IPS-18c (cell line): ENCODE results near the gene CNKSR3.

Experiments
- H3K4me3 ChIP-seq: 2 replicates; pipeline ENCODE4 v1.7.0; 2013; ENCODE audit warnings: low read depth, mild to moderate bottlenecking, low read length, moderate library complexity; ENCODE audit not compliant: insufficient read depth
- H3K9me3 ChIP-seq: one replicate; pipeline ENCODE4 v1.6.1; 2013; ENCODE audit warnings: mild to moderate bottlenecking, low read length, moderate library complexity; ENCODE audit not compliant: control insufficient read depth, insufficient read depth

The CNKSR3 gene

DNA sequence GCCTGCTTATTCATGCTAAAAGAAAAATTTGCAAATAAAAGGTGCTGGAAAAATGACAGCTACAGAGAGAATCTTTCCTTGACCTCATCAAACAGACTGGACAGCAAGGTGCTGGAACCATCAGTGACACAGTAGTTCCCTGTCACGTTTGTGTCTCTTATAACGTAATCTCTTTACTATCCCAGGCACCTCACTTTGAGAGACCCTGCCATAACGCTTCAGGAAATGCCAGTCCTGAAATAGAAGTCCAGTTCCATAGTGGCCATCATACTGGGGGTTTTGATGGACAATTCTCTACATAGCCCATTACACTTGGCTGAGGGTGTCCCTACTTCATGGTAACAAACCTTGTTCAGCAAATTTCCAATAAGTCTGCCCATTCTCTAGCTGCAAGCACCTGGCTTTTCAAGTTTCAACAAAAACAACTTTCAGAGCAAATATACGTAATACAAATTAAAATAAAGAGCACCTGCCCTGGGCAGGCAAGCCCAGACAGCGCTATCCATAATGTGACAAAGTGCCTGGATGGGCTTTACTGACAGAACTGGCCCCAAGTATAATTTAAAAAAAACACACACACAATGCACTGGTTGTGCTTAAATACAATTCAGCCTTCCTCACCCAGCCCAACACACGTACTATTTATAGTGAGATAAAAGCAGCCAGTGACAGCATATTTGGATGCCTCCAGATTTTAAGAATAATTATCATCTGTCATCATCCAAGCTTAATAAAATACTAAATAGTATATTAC, 38.7 kb downstream of the CNKSR3 start:
- Histone ChIP-seq H3K9me3 (no peaks in the 10 kb centered on the region), H3K4me3 (no peak overlapping the region)

DNA sequence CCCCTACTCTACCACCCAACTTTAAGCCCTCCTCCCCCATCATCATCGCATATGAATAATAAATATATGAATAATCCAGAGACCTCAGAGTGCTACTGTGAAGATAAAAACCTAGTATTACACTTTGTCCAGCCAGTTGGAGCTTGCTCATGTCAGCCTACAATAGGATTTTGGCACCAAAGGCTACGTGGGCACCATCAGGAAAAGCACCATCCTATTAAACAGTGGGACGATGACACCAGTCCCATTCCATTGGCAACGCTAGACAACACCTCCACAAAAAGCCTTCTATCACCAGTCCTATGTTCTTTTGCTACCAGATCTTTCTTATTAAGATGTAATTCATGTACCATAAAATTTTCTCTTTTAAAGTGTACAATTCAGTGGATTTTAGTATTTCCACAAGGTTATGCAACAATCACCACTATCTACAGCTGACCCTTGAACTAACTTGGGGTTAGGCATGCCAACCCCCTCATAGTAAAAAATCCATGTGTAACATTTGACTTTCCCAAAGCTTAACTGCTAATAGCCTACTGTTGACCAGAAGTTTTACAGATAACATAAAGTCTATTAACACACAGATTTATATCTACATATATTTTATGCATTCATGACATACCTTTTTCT, 41.1 kb downstream of the CNKSR3 start:
- Histone ChIP-seq H3K9me3 (no peaks in the 10 kb centered on the region), H3K4me3 (no peak overlapping the region)

DNA sequence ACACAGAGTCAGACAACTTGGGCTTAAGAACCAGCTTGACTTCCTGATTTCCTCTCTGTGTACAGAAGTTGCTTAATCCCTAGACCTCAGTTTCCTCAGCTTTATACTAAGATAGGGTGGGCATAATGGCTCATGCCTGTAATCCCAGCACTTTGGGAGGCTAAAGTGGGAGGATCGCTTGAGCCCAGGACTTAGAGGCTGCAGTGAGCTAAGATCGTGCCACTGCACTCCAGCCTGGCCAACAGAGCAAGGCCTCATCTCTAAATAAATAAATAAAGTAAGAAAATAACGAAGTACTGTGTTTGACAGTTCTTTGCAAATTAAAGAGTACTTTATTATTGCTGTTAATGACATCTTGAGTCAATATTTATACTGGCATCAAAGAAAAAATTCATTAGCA, 41.7 kb downstream of the CNKSR3 start:
- no peak overlapping the region for H3K4me3 ChIP-seq
- H3K9me3 ChIP-seq = no peaks in the 10 kb centered on the region

DNA sequence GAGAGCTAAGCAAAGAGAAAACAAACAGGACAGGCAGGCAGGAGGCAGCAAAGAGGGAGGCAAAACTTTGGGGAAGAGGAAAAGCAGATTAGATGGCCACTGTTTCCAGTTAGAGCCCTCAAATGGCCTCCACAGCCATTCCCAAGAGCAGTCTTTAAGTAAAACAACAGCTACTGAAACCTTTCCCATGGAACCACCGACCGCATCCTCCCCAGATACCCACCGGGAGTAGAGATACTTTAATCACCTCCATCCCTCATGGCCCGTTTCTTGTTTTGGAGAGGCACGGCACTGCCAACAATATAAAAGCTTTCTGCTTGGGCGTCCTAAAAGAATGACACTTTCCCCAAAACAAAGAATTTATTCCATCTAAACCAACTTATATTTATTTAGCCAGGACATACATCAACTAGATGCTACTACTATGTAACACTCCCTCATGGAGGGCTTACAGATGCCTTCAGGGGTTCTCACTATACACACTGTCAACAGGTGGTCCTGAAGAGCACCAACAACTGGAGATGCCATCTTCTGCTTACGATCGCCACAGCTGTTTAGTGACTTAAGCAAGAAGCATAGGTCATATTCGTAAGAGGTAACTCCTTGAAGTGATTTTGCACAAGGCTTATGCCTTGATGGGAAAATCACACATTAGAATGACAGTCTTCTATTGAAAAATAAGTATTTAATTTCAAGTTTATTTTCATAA, 43.4 kb downstream of the CNKSR3 start:
- Histone ChIP-seq H3K4me3 (no peak overlapping the region), H3K9me3 (no peaks in the 10 kb centered on the region)

DNA sequence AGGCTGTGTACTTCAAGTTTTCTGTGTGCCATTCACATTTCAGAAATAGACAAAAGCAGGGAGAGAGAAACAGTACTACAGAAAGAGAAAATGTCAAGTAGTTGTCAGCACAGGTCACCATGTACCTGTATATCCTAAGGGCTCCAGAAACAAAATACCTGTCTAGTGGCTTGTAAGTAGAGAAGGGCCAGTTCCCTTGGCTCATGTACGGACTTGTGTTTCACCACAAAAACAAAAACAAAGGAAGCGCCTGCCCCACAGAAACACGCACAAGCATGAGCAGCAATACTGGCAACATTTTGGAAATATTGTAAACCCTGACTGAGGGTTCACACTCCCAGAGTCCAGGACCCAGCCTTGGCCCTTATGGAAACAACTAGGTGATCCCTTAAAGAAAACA, 44.3 kb downstream of the CNKSR3 start:
- no peak overlapping the region for H3K4me3 ChIP-seq
- H3K9me3 ChIP-seq = no peaks in the 10 kb centered on the region

DNA sequence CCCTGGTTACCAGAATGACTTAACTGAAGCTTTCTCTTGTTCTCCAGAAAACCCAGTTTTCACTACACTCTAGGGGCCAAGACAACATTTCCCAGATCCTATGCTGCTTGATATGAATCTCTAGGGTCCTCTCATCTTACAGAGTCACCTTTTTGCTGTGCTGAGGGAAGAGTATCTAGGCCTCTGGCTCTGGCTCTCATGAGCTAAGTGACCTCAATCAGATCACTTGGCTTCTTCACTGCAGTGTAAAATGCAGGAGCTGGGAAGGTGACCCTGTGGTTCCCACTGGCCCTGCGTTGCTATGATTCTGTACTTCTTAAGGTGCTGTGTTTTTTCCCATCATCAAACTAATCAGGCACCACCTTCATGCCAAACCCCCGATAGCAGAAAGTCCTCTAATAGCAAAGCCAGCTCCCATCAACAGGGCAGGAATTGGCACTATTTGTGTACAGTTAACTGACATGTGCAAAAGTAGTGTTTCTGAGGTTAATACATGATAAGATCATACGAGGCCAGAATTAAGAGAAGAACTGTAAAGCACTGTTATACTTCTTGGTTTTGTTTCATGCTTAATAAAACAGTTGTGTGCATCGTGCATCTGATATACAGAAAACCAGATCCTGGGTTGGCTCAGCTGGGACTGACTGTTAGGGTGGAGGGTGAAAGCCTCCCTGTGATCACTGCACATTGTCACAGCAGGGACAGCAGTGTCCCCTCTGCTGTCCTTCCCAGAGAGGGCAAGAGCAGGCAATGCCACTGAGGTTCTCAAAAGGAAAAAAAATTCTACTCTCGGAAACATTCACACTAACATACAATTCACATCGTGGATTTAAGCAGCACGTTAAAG, 46.7 kb downstream of the CNKSR3 start:
- Histone ChIP-seq H3K4me3 (no peak overlapping the region), H3K9me3 (no peaks in the 10 kb centered on the region)

DNA sequence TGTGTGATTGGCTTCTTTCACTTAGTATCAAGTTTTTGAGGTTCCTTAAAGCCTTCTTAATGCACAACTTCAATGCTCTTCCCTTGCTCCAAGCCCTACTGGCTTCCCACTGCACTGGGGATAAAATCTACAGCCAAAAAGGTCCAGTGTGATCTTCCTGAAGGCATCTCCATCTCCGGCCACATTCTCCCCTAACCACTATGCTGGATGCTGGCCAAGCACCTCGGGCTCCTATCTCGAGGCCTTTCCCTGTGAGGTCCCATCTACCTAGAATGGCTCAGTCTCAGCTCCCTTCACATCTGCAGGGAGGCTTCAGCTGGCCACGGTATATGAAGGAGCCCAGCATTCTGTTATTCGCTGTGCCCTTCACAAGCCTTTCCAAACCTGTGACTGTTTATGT, 48.1 kb downstream of the CNKSR3 start:
- H3K9me3 ChIP-seq = no peaks in the 10 kb centered on the region

DNA sequence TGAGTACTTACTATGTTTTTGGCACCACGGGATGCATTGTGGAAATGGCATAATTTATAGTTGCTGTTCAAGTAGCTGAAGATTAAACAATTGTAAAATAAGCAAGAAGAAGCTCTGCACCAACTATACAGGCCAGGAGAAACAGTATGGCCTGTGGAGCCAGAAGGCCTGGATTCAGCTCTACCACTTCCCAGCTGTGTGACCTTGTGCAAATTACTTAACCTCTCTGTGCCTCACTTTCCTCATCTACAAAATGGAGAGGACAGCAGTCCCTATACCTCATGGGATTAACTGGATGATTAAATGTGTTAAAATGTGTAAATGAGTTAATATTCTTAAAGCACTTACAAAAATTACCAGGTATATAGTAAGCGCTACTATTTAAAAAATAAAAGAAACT, 49.1 kb downstream of the CNKSR3 start:
- Histone ChIP-seq H3K9me3 (no peaks in the 10 kb centered on the region), H3K4me3 (no peak overlapping the region)

More for the DNA sequence above, 48.1 kb downstream of the CNKSR3 start:
- H3K4me3 ChIP-seq = no peak overlapping the region

DNA sequence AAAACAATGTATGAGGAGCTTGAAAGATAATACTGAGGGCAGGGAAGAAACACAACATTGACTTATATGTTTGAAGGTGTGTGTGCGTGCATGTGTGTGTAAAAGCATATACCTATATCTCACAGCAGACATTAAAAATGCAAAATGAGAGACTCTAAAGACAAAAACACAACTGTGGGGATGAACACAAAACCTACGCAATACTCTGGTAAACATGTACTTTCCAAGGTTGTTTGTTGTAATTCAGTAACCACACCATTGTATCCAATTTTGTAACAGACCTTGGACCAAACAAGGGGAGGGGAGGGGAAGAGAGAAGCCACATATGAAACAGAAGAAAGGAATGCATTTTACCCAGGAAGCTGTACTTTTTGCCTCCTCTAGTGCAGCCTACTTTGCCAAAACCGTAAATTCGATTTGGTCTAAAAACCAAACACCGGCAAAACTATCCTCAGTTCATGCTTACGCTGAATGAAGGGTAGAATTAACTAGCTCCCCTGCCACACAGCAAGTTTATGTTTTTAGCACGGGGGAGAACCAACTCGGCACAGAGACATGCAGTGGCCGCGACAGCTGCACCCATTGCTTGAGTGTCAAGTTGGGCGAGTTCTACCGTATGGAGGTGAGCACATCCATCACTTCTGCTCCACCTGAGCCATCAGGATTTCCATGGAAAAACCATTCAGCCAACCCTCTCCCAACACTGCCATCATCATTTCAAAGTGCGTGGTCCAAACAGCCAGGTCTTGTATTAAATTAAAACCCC, 50.0 kb downstream of the CNKSR3 start:
- Histone ChIP-seq H3K9me3 (no peaks in the 10 kb centered on the region), H3K4me3 (no peak overlapping the region)

DNA sequence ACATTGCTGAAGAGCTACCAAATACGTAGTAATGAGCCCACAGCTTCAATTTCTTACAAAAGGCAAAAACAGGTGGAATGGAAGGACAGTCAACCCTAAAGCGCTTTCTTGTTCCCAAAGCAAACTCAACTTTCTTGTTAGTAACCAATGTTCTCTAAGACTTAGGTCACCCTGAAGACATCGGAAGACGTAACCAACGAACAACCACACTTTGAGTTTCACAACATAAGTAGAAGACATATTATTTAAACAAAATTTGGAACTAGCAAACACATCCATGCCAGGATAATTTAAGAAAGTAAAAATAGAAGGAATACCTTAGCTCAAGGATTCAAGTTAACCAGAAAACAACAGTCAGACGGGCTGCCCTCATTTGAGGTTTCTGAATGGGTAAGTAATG, 51.0 kb downstream of the CNKSR3 start:
- Histone ChIP-seq H3K9me3 (no peaks in the 10 kb centered on the region), H3K4me3 (no peak overlapping the region)

DNA sequence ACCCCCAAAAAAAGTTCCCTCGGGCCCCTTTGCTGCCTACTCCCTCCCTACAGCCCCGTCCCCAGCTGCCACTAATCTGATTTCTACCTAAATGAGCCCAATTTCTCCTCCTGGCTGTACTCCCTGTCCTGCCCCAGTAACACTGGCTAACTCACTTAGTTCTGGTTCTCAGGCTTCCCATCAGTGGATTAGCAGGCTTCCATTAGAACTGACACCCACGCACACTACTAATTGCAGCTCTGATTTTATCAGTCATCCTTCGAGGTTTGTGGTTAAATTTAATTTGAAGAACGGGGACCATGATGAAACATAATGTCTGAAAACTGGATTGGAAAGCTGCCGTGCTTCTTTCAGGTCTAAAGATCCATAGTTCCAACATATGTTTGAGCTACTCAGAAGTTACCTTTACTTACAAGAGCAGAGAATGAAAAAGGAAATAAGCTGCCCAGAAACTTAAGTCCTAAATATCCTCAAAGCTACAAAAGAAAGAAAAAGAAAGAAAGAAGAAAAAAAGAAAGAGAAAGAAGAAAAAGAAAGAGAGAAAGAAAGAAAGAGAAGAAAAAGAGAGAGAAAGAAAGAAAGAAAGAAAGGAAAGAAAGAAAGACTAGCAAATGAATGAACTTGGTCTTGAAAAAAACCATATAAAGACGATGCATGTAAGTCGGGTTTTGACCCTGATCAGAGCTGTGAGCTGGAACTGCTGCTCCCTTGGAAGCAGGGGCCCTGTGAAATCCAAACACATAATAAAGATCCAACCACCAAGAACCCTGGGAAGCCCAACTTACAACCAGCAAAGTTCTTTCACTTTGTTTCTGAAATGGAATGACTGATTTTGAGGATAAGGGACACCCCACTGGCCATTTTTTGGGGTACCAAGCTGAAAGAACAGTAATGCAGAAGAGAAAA, 51.7 kb downstream of the CNKSR3 start:
- no peak overlapping the region for H3K4me3 ChIP-seq
- no peaks in the 10 kb centered on the region for H3K9me3 ChIP-seq

DNA sequence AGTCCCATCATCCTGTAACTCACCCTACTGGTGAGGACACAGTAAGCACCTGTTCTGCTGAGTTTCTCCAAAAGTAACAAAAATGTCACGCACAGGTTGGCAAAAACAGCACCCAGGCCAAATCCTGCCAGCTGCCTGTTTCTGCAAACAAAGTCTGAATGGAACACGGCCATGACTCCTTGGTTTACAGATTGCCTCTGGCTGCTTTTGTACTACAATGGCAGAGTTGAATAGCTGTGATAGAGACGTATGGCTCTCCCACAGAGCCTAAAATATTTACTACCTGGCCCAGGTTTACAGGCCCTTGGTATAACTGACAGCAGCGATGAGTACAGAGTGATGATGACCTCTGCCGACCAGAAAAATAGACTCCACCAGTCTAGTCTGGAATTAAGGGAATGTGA, 52.6 kb downstream of the CNKSR3 start:
- Histone ChIP-seq H3K9me3 (no peaks in the 10 kb centered on the region), H3K4me3 (no peak overlapping the region)

DNA sequence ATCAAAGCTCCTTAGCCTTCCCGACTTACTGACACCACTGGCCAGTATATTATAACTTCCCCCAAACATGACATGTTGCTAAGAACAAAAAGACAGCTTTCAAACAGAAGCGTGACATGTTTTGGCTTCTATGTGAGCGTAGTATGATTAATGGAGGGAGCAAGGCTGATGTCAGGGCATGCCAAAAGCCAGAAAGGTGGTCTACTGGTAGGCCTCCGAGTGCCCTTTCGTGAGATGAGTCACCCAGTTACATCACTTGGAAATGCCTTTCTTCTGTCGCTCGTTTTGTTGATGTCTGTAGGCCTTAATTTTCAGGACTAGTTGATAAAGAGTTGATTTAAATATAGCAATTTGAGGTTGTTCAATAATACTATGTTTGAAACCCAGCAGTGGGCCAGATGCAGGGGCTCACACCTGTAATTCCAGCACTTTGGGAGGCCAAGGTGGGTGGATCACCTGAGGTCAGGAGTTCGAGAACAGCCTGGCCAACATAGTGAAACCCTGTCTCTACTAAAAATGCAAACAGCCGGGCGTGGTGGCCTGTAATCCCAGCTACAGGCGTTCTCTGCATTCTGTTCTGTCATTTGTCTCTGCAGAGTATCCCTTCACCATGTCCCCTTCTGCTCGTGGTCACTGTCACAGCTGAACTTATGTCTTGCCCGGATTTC, 53.3 kb downstream of the CNKSR3 start:
- Histone ChIP-seq H3K4me3 (no peak overlapping the region), H3K9me3 (no peaks in the 10 kb centered on the region)

DNA sequence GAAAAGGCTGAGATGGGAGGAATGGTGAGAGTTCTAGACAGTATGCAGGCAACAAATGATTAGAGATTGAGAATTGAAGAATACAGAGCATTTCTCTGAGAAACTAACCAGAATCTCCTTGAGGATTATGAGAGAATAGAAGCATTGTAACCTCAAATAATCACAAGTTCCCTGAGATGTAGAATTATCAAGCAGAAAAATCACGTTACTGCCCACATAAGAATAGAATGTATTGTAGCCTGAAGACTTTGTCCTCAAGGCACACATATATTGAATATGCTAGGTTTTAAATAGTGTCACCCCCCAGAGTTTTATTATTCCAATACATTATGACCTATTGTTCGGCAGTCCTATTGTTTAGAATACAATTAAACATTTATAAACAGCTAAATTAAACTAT, 57.2 kb downstream of the CNKSR3 start:
- no peak overlapping the region for H3K4me3 ChIP-seq

DNA sequence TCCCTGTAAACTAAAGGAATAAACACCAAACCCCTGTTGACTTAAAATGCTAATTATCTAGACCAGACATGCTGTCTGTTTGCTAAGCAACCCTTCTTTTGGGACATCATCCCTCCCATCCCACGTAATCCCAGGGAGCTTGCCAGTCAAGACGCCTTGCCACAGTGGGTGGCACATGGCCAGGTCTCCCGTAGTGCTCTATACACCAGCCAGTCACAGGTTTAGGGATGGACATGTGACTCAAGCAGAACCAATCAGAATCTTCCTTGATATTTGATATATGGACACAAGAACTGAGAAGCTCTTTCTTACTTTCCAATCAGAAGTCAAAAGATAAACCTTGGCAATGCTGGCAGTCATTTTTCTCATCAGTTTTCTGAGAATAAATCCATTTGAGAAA, 60.0 kb downstream of the CNKSR3 start:
- H3K4me3 ChIP-seq = no peak overlapping the region

More for the DNA sequence above, 57.2 kb downstream of the CNKSR3 start:
- H3K9me3 ChIP-seq = no peaks in the 10 kb centered on the region

More for the DNA sequence above, 60.0 kb downstream of the CNKSR3 start:
- H3K9me3 ChIP-seq = no peaks in the 10 kb centered on the region
